Progenitor cell of endocrine pancreas (in vitro differentiated cells): ENCODE measurements around the gene ATP2A3. TPM values are rescaled to one million over a fixed set of nuclear protein-coding genes. Genes with fewer than 3 reads are reported as not detected.

Experiments
- DNase-seq: peaks from one replicate; pipeline ENCODE4 v3.0.0; 2021; ENCODE audit warnings: low spot score; ENCODE audit not compliant: unreplicated experiment
- H3K27ac Mint-ChIP-seq: 2 replicates; pipeline ENCODE4 v1.8.0; 2021; ENCODE audit warnings: mild to moderate bottlenecking, moderate library complexity, mixed read lengths
- H3K27me3 Mint-ChIP-seq: 2 replicates; pipeline ENCODE4 v1.8.0; 2021; ENCODE audit warnings: mixed read lengths
- H3K36me3 Mint-ChIP-seq: 2 replicates; pipeline ENCODE4 v1.8.0; 2022; ENCODE audit warnings: mixed read lengths; ENCODE audit not compliant: insufficient read depth
- H3K4me1 Mint-ChIP-seq: 2 replicates; pipeline ENCODE4 v1.8.0; 2021; ENCODE audit warnings: low read depth, mixed read lengths
- H3K4me3 Mint-ChIP-seq: 2 replicates; pipeline ENCODE4 v1.8.0; 2021; ENCODE audit warnings: low read depth, mild to moderate bottlenecking, moderate library complexity, mixed read lengths
- H3K9me3 Mint-ChIP-seq: 2 replicates; pipeline ENCODE4 v1.8.0; 2021; ENCODE audit warnings: low read depth, mixed read lengths
- CTCF ChIP-seq: fragments of 200-600 bp; sonication (generic); IDR thresholded peaks from one replicate; pipeline ENCODE4 v1.5.0; 2021; ENCODE audit warnings: antibody characterized with exemption, mild to moderate bottlenecking; ENCODE audit not compliant: unreplicated experiment
- total RNA-seq: library from RNA; stranded (reverse); gene quantifications from 2 replicates; pipeline ENCODE4 v1.2.1, GENCODE V29; 2021

ATP2A3 gene
- total RNA-seq, 1 donor from 2014 or later, result 59.2 TPM

GRCh38 chr17:3963237-3964201 lies 718 bp downstream of the ATP2A3 start:
- Mint-ChIP-seq H3K27me3 (peaks cover 52% of the 10 kb centered on the region), H3K4me3 (peak overlapping the region; percentile 50), H3K4me1 (peaks cover 16% of the 10 kb centered on the region), H3K9me3 (no peaks in the 10 kb centered on the region), H3K27ac (no peak overlapping the region), H3K36me3 (no peaks in the 10 kb centered on the region)
- TF ChIP-seq CTCF, result no peak
- no peak for DNase-seq

- peaks cover 51% of the 10 kb centered on the region for H3K27me3 Mint-ChIP-seq
- DNase-seq, result no peak
- no peak for TF ChIP-seq CTCF
- peaks cover 16% of the 10 kb centered on the region for H3K4me1 Mint-ChIP-seq
- H3K4me3 Mint-ChIP-seq, result peak overlapping the region; percentile 50
- no peak overlapping the region for H3K27ac Mint-ChIP-seq
- H3K9me3 Mint-ChIP-seq, result no peaks in the 10 kb centered on the region
- no peaks in the 10 kb centered on the region for H3K36me3 Mint-ChIP-seq
Measured at GRCh38 chr17:3962965-3963236, 1.3 kb downstream of the ATP2A3 start.

- no peak for DNase-seq
- Mint-ChIP-seq H3K4me1 (peaks cover 16% of the 10 kb centered on the region), H3K4me3 (peak overlapping the region; percentile 50), H3K9me3 (no peaks in the 10 kb centered on the region), H3K27ac (no peak overlapping the region), H3K27me3 (peaks cover 49% of the 10 kb centered on the region), H3K36me3 (no peaks in the 10 kb centered on the region)
- no peak for TF ChIP-seq CTCF
Measured at GRCh38 chr17:3962217-3962964, 1.8 kb downstream of the ATP2A3 start.

GRCh38 chr17:3961564-3962047 lies 2.6 kb downstream of the ATP2A3 start:
- no peak overlapping the region for H3K27ac Mint-ChIP-seq
- H3K4me3 Mint-ChIP-seq, result no peak overlapping the region
- DNase-seq, result no peak
- H3K36me3 Mint-ChIP-seq, result no peaks in the 10 kb centered on the region
- no peaks in the 10 kb centered on the region for H3K9me3 Mint-ChIP-seq
- peaks cover 49% of the 10 kb centered on the region for H3K27me3 Mint-ChIP-seq
- H3K4me1 Mint-ChIP-seq, result peaks cover 18% of the 10 kb centered on the region
- TF ChIP-seq CTCF, result no peak

- Mint-ChIP-seq H3K27me3 (peaks cover 49% of the 10 kb centered on the region), H3K4me1 (peaks cover 17% of the 10 kb centered on the region)
- no peak for DNase-seq
Measured at GRCh38 chr17:3960764-3961163, 3.5 kb downstream of the ATP2A3 start.

More at GRCh38 chr17:3960764-3961163, 3.5 kb downstream of the ATP2A3 start:
- no peaks in the 10 kb centered on the region for H3K36me3 Mint-ChIP-seq
- TF ChIP-seq CTCF, result no peak
- peak overlapping the region; percentile 42 for H3K27ac Mint-ChIP-seq
- no peak overlapping the region for H3K4me3 Mint-ChIP-seq
- no peaks in the 10 kb centered on the region for H3K9me3 Mint-ChIP-seq
